ENCODE measurements around the gene CCDC178.

CCDC178 gene

DNA sequence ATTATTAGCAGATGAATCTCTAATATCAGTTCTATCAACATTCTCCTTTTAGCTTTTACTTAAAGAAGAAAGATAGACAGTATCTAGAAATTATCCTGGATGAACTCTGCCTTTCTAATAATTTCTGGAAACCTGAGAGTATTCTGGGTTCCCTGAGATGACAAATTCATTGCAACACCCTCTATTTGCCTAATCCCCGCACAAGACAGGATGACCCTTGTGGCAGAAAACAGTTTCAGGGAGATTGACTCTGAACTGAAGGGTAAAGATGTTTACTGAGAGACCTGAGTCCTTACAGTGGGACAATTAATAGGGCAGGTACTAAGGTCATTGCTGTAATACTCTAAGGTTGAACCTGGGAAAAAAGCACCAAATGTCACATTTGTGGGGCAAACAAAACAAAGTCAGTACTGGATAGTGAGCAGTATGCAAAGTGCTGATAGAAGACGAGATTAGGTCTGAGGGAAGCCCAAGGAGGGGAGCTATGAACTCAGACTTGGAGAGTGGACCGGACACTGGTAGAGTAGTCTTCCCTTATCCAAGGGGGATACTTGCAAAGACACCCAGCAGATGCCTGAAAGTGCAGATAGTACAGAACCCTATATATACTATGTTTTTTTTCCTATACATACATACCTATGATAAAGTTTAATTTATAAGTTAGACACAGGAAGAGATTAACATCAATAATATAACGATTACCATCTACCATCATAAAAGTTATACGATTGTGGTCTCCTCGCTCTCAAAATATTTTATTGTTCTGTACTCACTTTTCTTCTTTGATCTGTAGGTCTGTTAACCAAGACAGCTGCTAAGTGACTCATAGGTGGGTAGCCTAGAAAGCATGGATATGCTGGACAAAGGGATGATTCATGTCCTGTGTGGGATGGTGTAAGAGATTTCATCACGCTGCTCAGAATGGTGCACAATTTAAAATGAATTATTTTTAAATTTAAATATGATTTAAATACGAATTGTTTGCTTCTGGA, 519.4 kb downstream of the CCDC178 start:
- no peak for DNase-seq (ENCODE audit: low read depth, low spot score)
- no peaks in the 10 kb centered on the region for H3K9me3 ChIP-seq (ENCODE audit: low read depth, low read length)
- H3K27ac ChIP-seq = no peak overlapping the region
- no peak overlapping the region for H3K4me3 ChIP-seq
- H3K9ac ChIP-seq (ENCODE audit: insufficient read length) = no peak overlapping the region
- TF ChIP-seq FOXP2 (optimal IDR thresholded peaks at IDR 0.05; ENCODE audit: control extremely low read depth, extremely low read length, insufficient read depth) (no peak), EZH2 (IDR thresholded peaks at IDR 0.05) (no peak), POLR2AphosphoS5 (IDR thresholded peaks at IDR 0.05; ENCODE audit: borderline replicate concordance, low read depth, low read length) (no peak)
- no peaks in the 10 kb centered on the region for H3K36me3 ChIP-seq (ENCODE audit: insufficient read depth, low read length)

DNA sequence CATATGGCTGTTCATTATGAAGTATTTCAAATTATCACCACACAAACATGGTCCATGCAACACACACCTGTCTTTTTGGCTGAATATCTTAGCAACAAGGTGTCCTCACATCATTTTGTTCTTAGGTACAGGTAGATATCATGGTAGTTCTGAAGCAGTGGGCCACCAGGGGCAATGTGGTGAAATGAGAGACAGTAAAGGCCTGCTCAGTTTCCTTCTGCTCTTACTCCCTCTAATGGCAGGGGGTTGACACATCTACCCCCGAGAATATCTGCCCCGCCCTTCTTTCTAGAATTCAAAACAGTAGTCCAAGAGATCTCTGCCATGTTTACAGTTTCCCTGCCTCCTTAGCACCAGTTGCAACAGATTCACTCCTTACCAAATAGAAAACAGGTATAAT, 520.7 kb downstream of the CCDC178 start:
- no peak overlapping the region for H3K9ac ChIP-seq (ENCODE audit: insufficient read length)
- H3K36me3 ChIP-seq (ENCODE audit: insufficient read depth, low read length) = no peaks in the 10 kb centered on the region

DNA sequence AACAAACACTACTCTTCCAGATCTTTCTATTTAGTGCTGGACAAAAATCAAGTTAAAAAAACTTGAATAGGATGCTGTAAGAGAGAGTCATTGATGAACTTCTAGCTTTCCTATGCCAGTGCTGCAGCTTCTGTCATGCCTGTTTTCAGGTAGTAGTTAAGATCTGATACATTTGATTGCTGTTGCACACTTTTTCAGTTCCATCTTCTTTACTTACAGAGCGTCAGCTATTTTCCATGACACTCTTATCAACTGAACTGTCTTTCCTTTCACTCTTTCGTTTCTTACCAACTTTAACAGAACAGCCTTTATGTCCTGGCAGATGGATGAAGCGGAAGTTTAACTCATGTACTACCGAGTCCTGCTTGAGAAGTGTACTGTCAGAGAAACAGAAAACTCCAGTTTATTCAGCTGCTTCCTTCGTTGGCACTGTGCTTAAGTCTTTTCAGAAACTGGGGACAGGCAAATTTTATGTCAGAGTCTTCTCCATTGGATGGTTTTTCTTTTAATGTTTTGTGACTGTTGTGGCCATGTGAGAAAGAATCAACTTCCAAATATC, 521.8 kb downstream of the CCDC178 start:
- Histone ChIP-seq H3K27ac (no peak overlapping the region), H3K36me3 (ENCODE audit: insufficient read depth, low read length) (no peaks in the 10 kb centered on the region), H3K9ac (ENCODE audit: insufficient read length) (no peak overlapping the region), H3K9me3 (ENCODE audit: low read depth, low read length) (no peaks in the 10 kb centered on the region), H3K4me3 (no peak overlapping the region)
- TF ChIP-seq EZH2 (IDR thresholded peaks at IDR 0.05) (no peak), POLR2AphosphoS5 (IDR thresholded peaks at IDR 0.05; ENCODE audit: borderline replicate concordance, low read depth, low read length) (no peak), FOXP2 (optimal IDR thresholded peaks at IDR 0.05; ENCODE audit: control extremely low read depth, extremely low read length, insufficient read depth) (no peak)
- DNase-seq (ENCODE audit: low read depth, low spot score) = no peak

More for the DNA sequence above, 520.7 kb downstream of the CCDC178 start:
- Histone ChIP-seq H3K9me3 (ENCODE audit: low read depth, low read length) (no peaks in the 10 kb centered on the region), H3K27ac (no peak overlapping the region), H3K4me3 (no peak overlapping the region)
- TF ChIP-seq FOXP2 (optimal IDR thresholded peaks at IDR 0.05; ENCODE audit: control extremely low read depth, extremely low read length, insufficient read depth) = no peak
- TF ChIP-seq POLR2AphosphoS5 (IDR thresholded peaks at IDR 0.05; ENCODE audit: borderline replicate concordance, low read depth, low read length) = no peak
- TF ChIP-seq EZH2 (IDR thresholded peaks at IDR 0.05) = no peak
- no peak for DNase-seq (ENCODE audit: low read depth, low spot score)

DNA sequence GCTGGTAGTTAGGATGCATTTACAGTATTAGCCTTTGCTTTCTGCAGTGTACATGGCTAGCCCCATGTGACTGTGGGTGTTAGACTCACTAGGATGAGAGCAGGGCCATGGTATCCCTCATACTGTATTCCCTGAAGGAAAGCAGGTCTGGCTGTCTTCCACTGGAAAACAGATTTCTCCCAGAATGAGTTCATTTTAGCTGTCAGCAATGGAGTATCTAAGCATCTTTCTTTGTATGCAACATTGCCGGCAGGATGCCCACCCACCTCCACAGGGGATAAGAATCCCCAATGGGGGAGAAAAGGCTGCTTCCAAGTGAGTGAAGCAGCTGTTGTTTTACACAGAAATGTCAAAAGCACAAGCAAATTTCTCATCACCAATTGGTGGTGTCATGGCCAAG, 525.0 kb downstream of the CCDC178 start:
- TF ChIP-seq EZH2 (IDR thresholded peaks at IDR 0.05) (no peak), POLR2AphosphoS5 (IDR thresholded peaks at IDR 0.05; ENCODE audit: borderline replicate concordance, low read depth, low read length) (no peak), FOXP2 (optimal IDR thresholded peaks at IDR 0.05; ENCODE audit: control extremely low read depth, extremely low read length, insufficient read depth) (no peak)
- H3K27ac ChIP-seq = no peak overlapping the region
- no peaks in the 10 kb centered on the region for H3K9me3 ChIP-seq (ENCODE audit: low read depth, low read length)
- H3K4me3 ChIP-seq = no peak overlapping the region
- no peaks in the 10 kb centered on the region for H3K36me3 ChIP-seq (ENCODE audit: insufficient read depth, low read length)
- no peak overlapping the region for H3K9ac ChIP-seq (ENCODE audit: insufficient read length)
- DNase-seq (ENCODE audit: low read depth, low spot score) = no peak

DNA sequence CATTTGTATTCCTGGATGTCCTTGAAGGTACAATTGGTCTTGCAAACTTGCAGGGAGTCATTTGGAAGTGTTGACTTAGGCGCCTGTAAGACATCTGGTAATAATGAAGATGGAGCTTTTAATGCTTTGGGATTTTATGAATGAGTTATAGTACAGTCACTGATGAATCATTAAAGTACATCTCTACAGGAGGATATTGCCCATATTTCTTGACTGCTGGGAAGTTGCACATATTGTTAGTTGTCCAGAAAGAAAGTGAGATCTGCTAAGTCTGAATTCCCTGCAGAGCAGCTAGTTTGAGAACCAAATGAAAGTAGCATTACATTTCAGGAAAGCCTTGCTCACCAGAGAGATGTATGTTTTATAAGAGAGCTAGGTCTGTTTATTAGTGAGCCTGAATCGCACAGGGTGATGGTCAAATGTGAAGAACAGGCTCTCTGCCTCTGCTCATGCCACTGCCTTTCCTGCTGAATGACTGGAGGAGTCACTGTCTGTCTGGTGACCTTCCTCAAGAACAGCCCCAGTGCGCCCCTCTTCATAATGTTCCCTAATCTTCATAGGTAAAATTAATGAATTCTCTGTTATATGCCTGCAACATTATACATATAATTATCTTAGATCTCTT, 528.7 kb downstream of the CCDC178 start:
- no peak for DNase-seq (ENCODE audit: low read depth, low spot score)
- Histone ChIP-seq H3K27ac (no peak overlapping the region), H3K9me3 (ENCODE audit: low read depth, low read length) (no peaks in the 10 kb centered on the region), H3K36me3 (ENCODE audit: insufficient read depth, low read length) (no peaks in the 10 kb centered on the region), H3K9ac (ENCODE audit: insufficient read length) (no peak overlapping the region), H3K4me3 (no peak overlapping the region)
- no peak for TF ChIP-seq FOXP2 (optimal IDR thresholded peaks at IDR 0.05; ENCODE audit: control extremely low read depth, extremely low read length, insufficient read depth)
- TF ChIP-seq POLR2AphosphoS5 (IDR thresholded peaks at IDR 0.05; ENCODE audit: borderline replicate concordance, low read depth, low read length) = no peak
- no peak for TF ChIP-seq EZH2 (IDR thresholded peaks at IDR 0.05)

DNA sequence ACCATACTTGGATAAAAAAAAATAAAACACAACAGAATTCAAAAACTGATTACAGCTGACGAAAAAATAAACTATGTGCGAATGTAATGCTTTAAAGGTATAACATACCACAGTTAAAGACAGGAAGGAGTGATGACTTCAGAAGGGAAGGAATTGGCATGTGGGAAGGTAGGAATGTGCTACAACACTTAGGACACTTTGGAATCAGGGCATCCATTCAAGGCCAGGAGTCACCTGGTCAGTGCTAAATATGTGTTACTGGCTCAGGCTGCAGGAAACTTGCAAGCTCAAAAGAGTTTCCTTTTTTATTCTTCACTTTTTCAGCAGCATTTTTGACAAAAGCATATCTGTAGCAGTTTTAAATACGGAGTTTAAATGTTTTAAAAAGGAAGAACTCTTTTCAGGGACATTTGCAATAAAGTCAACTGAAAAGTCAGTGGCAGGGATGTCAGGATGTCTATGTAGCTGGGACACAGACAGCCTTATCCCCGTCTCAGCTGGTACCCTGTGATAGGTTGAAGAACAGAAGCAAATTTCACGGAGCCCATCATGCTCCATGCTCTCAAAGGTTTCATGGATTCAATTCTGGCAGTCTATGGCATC, 529.7 kb downstream of the CCDC178 start:
- Histone ChIP-seq H3K9ac (ENCODE audit: insufficient read length) (no peak overlapping the region), H3K36me3 (ENCODE audit: insufficient read depth, low read length) (no peaks in the 10 kb centered on the region), H3K4me3 (no peak overlapping the region), H3K27ac (no peak overlapping the region), H3K9me3 (ENCODE audit: low read depth, low read length) (no peaks in the 10 kb centered on the region)
- no peak for TF ChIP-seq EZH2 (IDR thresholded peaks at IDR 0.05)
- TF ChIP-seq POLR2AphosphoS5 (IDR thresholded peaks at IDR 0.05; ENCODE audit: borderline replicate concordance, low read depth, low read length) = no peak
- TF ChIP-seq FOXP2 (optimal IDR thresholded peaks at IDR 0.05; ENCODE audit: control extremely low read depth, extremely low read length, insufficient read depth) = no peak
- no peak for DNase-seq (ENCODE audit: low read depth, low spot score)

DNA sequence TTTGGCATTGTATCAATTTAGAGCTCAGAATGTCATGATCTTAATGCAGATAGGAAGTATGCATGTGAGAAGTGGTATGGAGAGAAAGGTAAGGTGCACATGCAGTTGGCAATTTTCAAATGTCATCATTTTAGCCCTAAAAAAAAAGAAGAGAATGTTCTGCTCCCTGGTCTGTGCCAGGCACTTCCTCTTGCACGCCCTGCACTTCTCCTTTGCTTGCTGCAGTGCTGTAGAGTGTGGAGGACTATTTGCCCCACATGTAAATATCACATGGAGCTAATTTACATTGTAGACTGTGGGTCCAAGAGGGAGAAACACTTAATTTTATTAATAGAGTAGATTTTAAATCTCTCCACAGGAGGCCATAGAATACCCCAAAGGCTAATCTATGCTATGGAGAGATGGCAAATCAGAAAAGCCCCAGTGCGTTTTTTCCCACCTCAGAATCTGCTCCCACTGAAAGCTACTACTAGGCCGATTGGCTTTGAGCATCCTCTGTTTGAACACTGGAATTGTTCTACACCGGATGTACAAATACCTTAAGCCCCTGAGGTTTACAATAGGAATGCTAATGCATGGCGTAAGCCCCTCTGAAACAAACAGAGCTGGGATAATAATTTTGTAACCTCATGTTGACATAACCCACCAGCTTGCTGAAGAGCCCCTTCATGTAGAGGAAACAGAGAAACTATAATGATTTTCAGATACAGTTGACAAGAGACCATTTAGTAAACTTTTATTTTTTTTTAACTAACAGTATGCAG, 530.5 kb downstream of the CCDC178 start:
- H3K9ac ChIP-seq (ENCODE audit: insufficient read length) = no peak overlapping the region
- TF ChIP-seq FOXP2 (optimal IDR thresholded peaks at IDR 0.05; ENCODE audit: control extremely low read depth, extremely low read length, insufficient read depth) = no peak
- no peak for TF ChIP-seq EZH2 (IDR thresholded peaks at IDR 0.05)
- H3K4me3 ChIP-seq = no peak overlapping the region
- H3K27ac ChIP-seq = no peak overlapping the region
- no peaks in the 10 kb centered on the region for H3K36me3 ChIP-seq (ENCODE audit: insufficient read depth, low read length)
- no peaks in the 10 kb centered on the region for H3K9me3 ChIP-seq (ENCODE audit: low read depth, low read length)
- no peak for DNase-seq (ENCODE audit: low read depth, low spot score)

Data from SK-N-MC (cell line).